NK-92 (cell line): Measurements from ENCODE around the gene LRP10.

Experiments used
- DNase-seq: peaks from one replicate; lab custom pipeline; 2025; ENCODE audit not compliant: unreplicated experiment; lab: John Stamatoyannopoulos, UW

The LRP10 gene

GRCh38 chr14:22864979-22865378, 6.6 kb upstream of the LRP10 start:
- DNase-seq: no peak

GRCh38 chr14:22865424-22866405, 5.8 kb upstream of the LRP10 start:
- no peak for DNase-seq

GRCh38 chr14:22866874-22867273, 4.7 kb upstream of the LRP10 start:
- no peak for DNase-seq

- no peak for DNase-seq
Measured at GRCh38 chr14:22870811-22871223, 723 bp upstream of the LRP10 start.

GRCh38 chr14:22872033-22872832, 693 bp downstream of the LRP10 start:
- no peak for DNase-seq

- no peak for DNase-seq
Measured at GRCh38 chr14:22872833-22873520, 1.4 kb downstream of the LRP10 start.

- DNase-seq: no peak
Measured at GRCh38 chr14:22875003-22875747, 3.6 kb downstream of the LRP10 start.

- no peak for DNase-seq
Measured at GRCh38 chr14:22875748-22876319, 4.3 kb downstream of the LRP10 start.

GRCh38 chr14:22877000-22877501, 5.5 kb downstream of the LRP10 start:
- DNase-seq: no peak

GRCh38 chr14:22878271-22879246, 7.0 kb downstream of the LRP10 start:
- DNase-seq: no peak

GRCh38 chr14:22882064-22882463, 10.5 kb downstream of the LRP10 start:
- no peak for DNase-seq

GRCh38 chr14:22882529-22883172, 11.1 kb downstream of the LRP10 start:
- DNase-seq: no peak

- DNase-seq: no peak
Measured at GRCh38 chr14:22883173-22883976, 11.8 kb downstream of the LRP10 start, which contains the start of gene REM2. Gene REM2, plus strand, starts transcription at chr14:22883222. Its CDS starts 66 bp downstream, at chr14:22883288.

- DNase-seq: no peak
Measured at GRCh38 chr14:22884076-22884737, 12.7 kb downstream of the LRP10 start.

- DNase-seq: no peak
Measured at GRCh38 chr14:22884738-22885523, 13.4 kb downstream of the LRP10 start.

- DNase-seq: no peak
Measured at GRCh38 chr14:22885975-22886374, 14.4 kb downstream of the LRP10 start.
